SU-DHL-6 (cell line): ENCODE data around the gene ITGA6.

Experiments
- H2AFZ ChIP-seq: fragments of 200-600 bp; sonication (generic); 2 replicates; pipeline ENCODE4 v1.6.1; 2014; ENCODE audit warnings: low read depth, mild to moderate bottlenecking, moderate library complexity, mixed read lengths, antibody characterized with exemption, low read length; ENCODE audit not compliant: severe bottlenecking
- H3F3A ChIP-seq: fragments of 200-600 bp; shearing (Covaris generic); 2 replicates; pipeline ENCODE4 v1.6.0; 2016; ENCODE audit warnings: antibody characterized with exemption, mild to moderate bottlenecking; ENCODE audit not compliant: insufficient read depth
- H3K27ac ChIP-seq: fragments of 200-600 bp; sonication (generic); 2 replicates; pipeline ENCODE4 v1.5.1; 2016; ENCODE audit warnings: low read depth, mild to moderate bottlenecking, low read length, moderate library complexity, mixed read lengths
- H3K27me3 ChIP-seq: fragments of 200-600 bp; sonication (generic), shearing (Covaris generic); 2 replicates; pipeline ENCODE4 v1.6.0; 2014; ENCODE audit warnings: mild to moderate bottlenecking, low read length
- H3K36me3 ChIP-seq: fragments of 200-600 bp; sonication (generic); 2 replicates; pipeline ENCODE4 v1.6.1; 2014; ENCODE audit warnings: mild to moderate bottlenecking, low read length, mixed read lengths
- H3K4me2 ChIP-seq: fragments of 300-600, 200-600 bp; shearing (Covaris generic), sonication (generic); 2 replicates; pipeline ENCODE4 v1.6.0; 2014; ENCODE audit warnings: low read length, low read depth, mild to moderate bottlenecking; ENCODE audit not compliant: poor library complexity, severe bottlenecking
- H3K4me3 ChIP-seq: fragments of 200-600 bp; sonication (generic); 2 replicates; pipeline ENCODE4 v1.5.1; 2014; ENCODE audit warnings: antibody characterized with exemption, low read length, mild to moderate bottlenecking, mixed read lengths; ENCODE audit not compliant: insufficient read depth, poor library complexity, severe bottlenecking
- H3K79me2 ChIP-seq: fragments of 200-600 bp; sonication (generic); 2 replicates; pipeline ENCODE4 v1.6.1; 2014; ENCODE audit warnings: mild to moderate bottlenecking, low read length, moderate library complexity; ENCODE audit not compliant: insufficient read depth
- H3K9ac ChIP-seq: fragments of 200-600 bp; sonication (generic); 2 replicates; pipeline ENCODE4 v1.7.0; 2014; ENCODE audit warnings: mild to moderate bottlenecking, low read length
- H3K9me2 ChIP-seq: fragments of 200-600 bp; sonication (generic); replicated peaks from 2 replicates; pipeline ENCODE4 v1.6.1; 2014; ENCODE audit warnings: low read length; ENCODE audit not compliant: insufficient read depth
- H3K9me3 ChIP-seq: fragments of 200-600 bp; sonication (generic); 2 replicates; pipeline ENCODE4 v1.6.1; 2014; ENCODE audit warnings: low read length, mixed read lengths; ENCODE audit not compliant: insufficient read depth
- H4K20me1 ChIP-seq: fragments of 200-600 bp; sonication (generic); 2 replicates; pipeline ENCODE4 v1.6.1; 2014; ENCODE audit warnings: low read depth, mild to moderate bottlenecking, antibody characterized with exemption, low read length, moderate library complexity, mixed read lengths
- CTCF ChIP-seq: fragments of 200-600 bp; sonication (generic); IDR thresholded peaks from one replicate; pipeline ENCODE4 v1.5.1; 2017; ENCODE audit warnings: antibody characterized with exemption, mild to moderate bottlenecking, low read length, moderate library complexity; ENCODE audit not compliant: insufficient read depth, poor library complexity, severe bottlenecking
- EZH2phosphoT487 ChIP-seq: fragments of 200-600 bp; sonication (generic), shearing (Covaris generic); conservative IDR thresholded peaks from 2 replicates; pipeline ENCODE4 v1.6.1; 2018; ENCODE audit warnings: mild to moderate bottlenecking, antibody characterized with exemption, low read length, moderate library complexity, mixed read lengths

The ITGA6 gene

GRCh38 chr2:172480301-172481218, 53.2 kb downstream of the ITGA6 start:
- no peaks in the 10 kb centered on the region for H4K20me1 ChIP-seq
- no peaks in the 10 kb centered on the region for H3K9me2 ChIP-seq
- TF ChIP-seq EZH2phosphoT487 (no peak), CTCF (no peak)
- no peaks in the 10 kb centered on the region for H3K27me3 ChIP-seq
- H3K4me3 ChIP-seq: no peak overlapping the region
- H3K9ac ChIP-seq: no peak overlapping the region
- H3K27ac ChIP-seq: no peak overlapping the region
- H3K9me3 ChIP-seq: no peaks in the 10 kb centered on the region
- H3K4me2 ChIP-seq: no peak overlapping the region
- no peaks in the 10 kb centered on the region for H3K36me3 ChIP-seq
- H3K79me2 ChIP-seq: no peaks in the 10 kb centered on the region
- H3F3A ChIP-seq: no peaks in the 10 kb centered on the region
- H2AFZ ChIP-seq: no peak overlapping the region

- TF ChIP-seq CTCF (no peak), EZH2phosphoT487 (no peak)
- Histone ChIP-seq H2AFZ (no peak overlapping the region), H3K4me2 (no peak overlapping the region), H3K36me3 (no peaks in the 10 kb centered on the region), H3K27ac (no peak overlapping the region), H3F3A (no peaks in the 10 kb centered on the region), H3K9ac (no peak overlapping the region), H4K20me1 (no peaks in the 10 kb centered on the region), H3K79me2 (no peaks in the 10 kb centered on the region), H3K9me3 (no peaks in the 10 kb centered on the region), H3K9me2 (no peaks in the 10 kb centered on the region), H3K4me3 (no peak overlapping the region), H3K27me3 (no peaks in the 10 kb centered on the region)
Measured at GRCh38 chr2:172481507-172482262, 54.3 kb downstream of the ITGA6 start.

GRCh38 chr2:172484253-172484652, 56.9 kb downstream of the ITGA6 start:
- Histone ChIP-seq H3K9ac (no peak overlapping the region), H3K36me3 (no peaks in the 10 kb centered on the region), H3K27me3 (no peaks in the 10 kb centered on the region), H3F3A (no peaks in the 10 kb centered on the region), H3K4me3 (no peak overlapping the region), H2AFZ (no peak overlapping the region), H4K20me1 (no peaks in the 10 kb centered on the region), H3K9me3 (no peaks in the 10 kb centered on the region), H3K79me2 (no peaks in the 10 kb centered on the region), H3K4me2 (no peak overlapping the region), H3K9me2 (no peaks in the 10 kb centered on the region), H3K27ac (no peak overlapping the region)
- TF ChIP-seq EZH2phosphoT487: no peak
- no peak for TF ChIP-seq CTCF
